GM12873 (cell line): ENCODE measurements around the gene UGT1A5.

Experiments
- CTCF ChIP-seq: IDR thresholded peaks from 2 replicates; pipeline ENCODE4 v1.5.1; 2012; ENCODE audit warnings: low read depth, mild to moderate bottlenecking, moderate library complexity, low read length, control low read depth; ENCODE audit not compliant: insufficient read depth; ENCODE audit errors: missing control alignments

Gene UGT1A5

GRCh38 chr2:233779722-233780121, 67.0 kb downstream of the UGT1A5 start:
- no peak for TF ChIP-seq CTCF

GRCh38 chr2:233780771-233781170, 68.1 kb downstream of the UGT1A5 start:
- TF ChIP-seq CTCF: no peak

GRCh38 chr2:233789554-233789953, 76.8 kb downstream of the UGT1A5 start:
- no peak for TF ChIP-seq CTCF

- no peak for TF ChIP-seq CTCF
These were observed 78.6 kb downstream of the UGT1A5 start for GRCh38 chr2:233791151-233791882.

- no peak for TF ChIP-seq CTCF
These were observed 79.2 kb downstream of the UGT1A5 start for GRCh38 chr2:233791883-233792329.

GRCh38 chr2:233792720-233793119, 80.0 kb downstream of the UGT1A5 start:
- no peak for TF ChIP-seq CTCF

- TF ChIP-seq CTCF: no peak
These were observed 80.9 kb downstream of the UGT1A5 start for GRCh38 chr2:233793465-233794127.
